ENCODE results near the gene USP26. TPM values are rescaled to one million over a fixed set of nuclear protein-coding genes. Genes with fewer than 3 reads are reported as not detected.

Gene USP26
- total and polyA plus RNA-seq, 2 of the 13 experiments (the other 11 are each of a cell fraction or from before 2014, with no cell fraction given): not detected

DNA sequence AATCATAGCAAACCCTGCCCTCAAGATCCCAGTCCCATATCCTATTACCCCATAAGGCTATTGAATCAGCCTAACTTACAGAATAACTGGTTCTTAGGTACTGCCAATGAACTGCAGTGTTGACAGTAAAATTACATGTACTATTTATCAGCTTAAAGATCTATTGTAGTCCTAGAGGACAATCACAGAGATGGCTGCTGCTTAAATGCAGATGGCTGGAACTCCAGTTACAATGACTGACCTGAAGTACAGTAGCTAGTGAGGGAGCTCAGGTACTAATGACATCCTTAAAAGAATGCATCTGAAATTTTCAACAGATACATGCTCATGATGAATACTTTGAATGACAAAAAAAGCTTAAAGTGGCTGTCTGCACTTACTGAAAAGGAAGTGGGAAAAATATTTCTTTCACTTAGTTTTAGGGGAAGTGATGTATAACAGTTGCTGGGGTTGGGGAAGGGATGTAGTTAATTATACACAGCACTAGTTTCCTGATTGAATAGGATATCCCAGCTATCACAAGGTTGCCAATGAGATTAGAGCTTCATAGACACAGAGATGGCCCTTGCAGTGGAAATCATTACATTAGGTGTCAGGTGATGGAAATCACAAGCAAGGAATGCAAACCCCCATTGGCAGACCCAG is 42.0 kb downstream of the USP26 start:
- POLR2A ChIA-PET: no interaction called here

DNA sequence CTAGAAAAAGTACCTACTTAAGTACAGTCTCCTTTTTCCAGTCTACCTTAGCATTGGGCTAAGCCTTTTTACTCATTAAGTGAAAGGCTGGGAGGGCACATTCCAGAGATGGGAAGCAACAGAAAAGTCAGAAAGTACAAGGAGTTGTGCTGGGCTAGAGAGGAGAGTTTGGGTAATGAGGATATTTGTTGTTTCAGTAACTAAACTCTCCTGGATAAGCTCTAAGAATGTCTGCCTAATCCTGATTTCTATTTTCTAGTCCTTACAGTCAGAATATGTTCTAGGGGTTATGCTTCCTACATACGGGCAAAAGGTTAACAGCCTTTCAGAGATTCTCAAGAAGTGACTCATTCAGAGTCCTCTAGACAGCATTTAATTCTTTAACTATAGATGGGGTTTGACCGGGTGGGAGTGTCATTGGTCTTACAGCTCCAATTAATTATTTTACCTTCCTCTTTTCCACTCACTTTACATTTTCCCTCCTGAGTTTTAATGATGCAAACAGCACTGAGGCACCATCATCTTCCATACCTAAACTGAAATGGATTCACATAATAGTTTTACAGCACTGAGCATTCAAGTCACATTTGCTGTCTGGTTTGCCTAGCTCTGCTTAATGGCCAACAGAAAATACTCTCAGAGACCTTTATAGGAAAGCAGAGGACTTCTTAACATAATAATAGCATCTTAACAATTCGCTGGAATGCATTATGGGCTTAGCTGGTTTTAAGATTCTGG is 42.9 kb downstream of the USP26 start:
- ATAC-seq (no peak), DNase-seq (ENCODE audit: low spot score) (no peak), FAIRE-seq (no peak)
- 0% methylated on average over 3 of the region's 3 CpGs for WGBS (ENCODE audit: low lambda C conversion rate)
- no peak overlapping the region for H3K4me2 ChIP-seq (ENCODE audit: low read depth, low read length)
- in situ Hi-C loops (cut with HindIII; ENCODE audit: extremely low pct_ligation_motif_present, low pct_unique_long_range_greater_than_20kb) (no loop called here), intact Hi-C loops (cut with micrococcal nuclease; ENCODE audit: unreplicated experiment) (no loop called here)
- no peak overlapping the region for H3K9ac ChIP-seq (ENCODE audit: insufficient read depth, low read depth, low read length)
- no peaks in the 10 kb centered on the region for H3K4me1 ChIP-seq (ENCODE audit: insufficient read depth, low read length)
- BruUV-seq (replicated peaks): no TSS peak
- H4K20me1 ChIP-seq (ENCODE audit: insufficient read depth, low read length): no peaks in the 10 kb centered on the region
- H3K4me3 ChIP-seq (replicated peaks in 1 of 3; ENCODE audit: insufficient read depth in 1 of 3, low read depth in 2 of 3, low read length in 3 of 3): no peak overlapping the region
- H3K36me3 ChIP-seq (replicated peaks in 1 of 2; ENCODE audit: control insufficient read depth in 1 of 2, insufficient read depth in 2 of 2, low read length in 2 of 2): no peaks in the 10 kb centered on the region
- TF ChIP-seq CC2D1A (CRISPR knock-in tag; IDR thresholded peaks at IDR 0.05): no peak
- TF ChIP-seq SOX13 (IDR thresholded peaks at IDR 0.05): no peak
- TF ChIP-seq SOX13 (CRISPR knock-in tag; conservative IDR thresholded peaks at IDR 0.05 in 1 of 2, IDR thresholded peaks at IDR 0.05 in 1 of 2): no peak
- TF ChIP-seq PITX1 (CRISPR knock-in tag; IDR thresholded peaks at IDR 0.05): no peak
- no peaks in the 10 kb centered on the region for H3K27me3 ChIP-seq (ENCODE audit: control insufficient read depth in 1 of 2, insufficient read depth in 2 of 2, low read length in 2 of 2)
- H3K27ac ChIP-seq (ENCODE audit: extremely low read length, insufficient read depth, low read length): no peak overlapping the region
- no peaks in the 10 kb centered on the region for H3K79me2 ChIP-seq (ENCODE audit: insufficient read depth, low read length)
- no peaks in the 10 kb centered on the region for H3K9me3 ChIP-seq (ENCODE audit: low read length)
- ChIA-PET CTCF (ENCODE audit: low intra/inter-chr PET ratio, low total read pairs) (no interaction called here), POLR2A (no interaction called here)
- H2AFZ ChIP-seq (ENCODE audit: low read length): no peak overlapping the region

More for the DNA sequence above, 42.0 kb downstream of the USP26 start:
- intact Hi-C loops (cut with micrococcal nuclease; ENCODE audit: unreplicated experiment): no loop called here
- no peak overlapping the region for H3K4me3 ChIP-seq (replicated peaks in 1 of 3; ENCODE audit: insufficient read depth in 1 of 3, low read depth in 2 of 3, low read length in 3 of 3)
- H2AFZ ChIP-seq (ENCODE audit: low read length): no peak overlapping the region
- no peaks in the 10 kb centered on the region for H4K20me1 ChIP-seq (ENCODE audit: insufficient read depth, low read length)
- no peaks in the 10 kb centered on the region for H3K79me2 ChIP-seq (ENCODE audit: insufficient read depth, low read length)
- FAIRE-seq (no peak), ATAC-seq (no peak), DNase-seq (ENCODE audit: low spot score) (no peak)
- no peak overlapping the region for H3K4me2 ChIP-seq (ENCODE audit: low read depth, low read length)
- no TSS peak for BruUV-seq (replicated peaks)
- CTCF ChIA-PET (ENCODE audit: low intra/inter-chr PET ratio, low total read pairs): no interaction called here
- H3K4me1 ChIP-seq (ENCODE audit: insufficient read depth, low read length): no peaks in the 10 kb centered on the region
- no peaks in the 10 kb centered on the region for H3K36me3 ChIP-seq (replicated peaks in 1 of 2; ENCODE audit: control insufficient read depth in 1 of 2, insufficient read depth in 2 of 2, low read length in 2 of 2)
- H3K9me3 ChIP-seq (ENCODE audit: low read length): no peaks in the 10 kb centered on the region
- no peak for TF ChIP-seq RCOR2 (CRISPR knock-in tag; IDR thresholded peaks at IDR 0.05)
- in situ Hi-C loops (cut with HindIII; ENCODE audit: extremely low pct_ligation_motif_present, low pct_unique_long_range_greater_than_20kb): no loop called here
- no peaks in the 10 kb centered on the region for H3K27me3 ChIP-seq (ENCODE audit: control insufficient read depth in 1 of 2, insufficient read depth in 2 of 2, low read length in 2 of 2)
- H3K27ac ChIP-seq (ENCODE audit: extremely low read length, insufficient read depth, low read length): no peak overlapping the region
- H3K9ac ChIP-seq (ENCODE audit: insufficient read depth, low read depth, low read length): no peak overlapping the region
